CD14-positive monocyte (primary cell): ENCODE results near the gene SLC26A1. TPM values are rescaled to one million over a fixed set of nuclear protein-coding genes. Genes with fewer than 3 reads are reported as not detected.

Experiments used
- DNase-seq, 3 donors: peaks; one replicate each; pipeline ENCODE4 v3.0.0-alpha.2; 2011 to 2022
- H2AFZ ChIP-seq: 2 replicates; pipeline ENCODE4 v1.6.0; 2012; ENCODE audit warnings: mild to moderate bottlenecking, low read depth, low read length, inconsistent platforms; ENCODE audit not compliant: insufficient read depth, poor library complexity, severe bottlenecking
- H3K27ac ChIP-seq, 2 donors: 1 replicate in 1 of 2; 2 replicates in 1 of 2; pipeline ENCODE4 v1.5.1; 2012 to 2013; ENCODE audit warnings: low read length in 2 of 2, control low read depth in 1 of 2, inconsistent platforms in 1 of 2, low read depth in 1 of 2, mild to moderate bottlenecking in 1 of 2
- H3K27me3 ChIP-seq, 2 donors: one replicate each; pipeline versions ENCODE4 v1.6.0 to v1.6.1; 2011 to 2013; ENCODE audit warnings: low read length in 2 of 2; ENCODE audit not compliant: control insufficient read depth in 2 of 2, insufficient read depth in 2 of 2
- H3K36me3 ChIP-seq, 2 donors: replicated peaks in 1 of 2; 1 replicate in 1 of 2; 2 replicates in 1 of 2; pipeline versions ENCODE4 v1.5.1 to v1.6.1; 2012 to 2013; ENCODE audit warnings: low read length in 2 of 2, control low read depth in 1 of 2, inconsistent platforms in 1 of 2, mild to moderate bottlenecking in 1 of 2; ENCODE audit not compliant: insufficient read depth in 2 of 2, control insufficient read depth in 1 of 2
- H3K4me1 ChIP-seq, 2 donors: 1 replicate in 1 of 2; 2 replicates in 1 of 2; pipeline versions ENCODE4 v1.5.1 to v1.6.1; 2012 to 2013; ENCODE audit warnings: low read length in 2 of 2, control low read depth in 1 of 2, inconsistent platforms in 1 of 2, mild to moderate bottlenecking in 1 of 2, moderate library complexity in 1 of 2; ENCODE audit not compliant: insufficient read depth in 2 of 2, control insufficient read depth in 1 of 2
- H3K4me2 ChIP-seq: replicated peaks from 2 replicates; pipeline ENCODE3; 2012; ENCODE audit warnings: low read length, moderate library complexity, mild to moderate bottlenecking; ENCODE audit not compliant: poor library complexity, severe bottlenecking; ENCODE audit errors: extremely low read depth
- H3K4me3 ChIP-seq, 3 experiments: fragments of 200-600 bp in 1 of 3; sonication (generic) in 1 of 3; replicated peaks in 1 of 3; 1 replicate in 2 of 3; 2 replicates in 1 of 3; pipeline ENCODE4 v1.5.1; 2011 to 2013; ENCODE audit warnings: low read length in 3 of 3, mild to moderate bottlenecking in 3 of 3, control low read depth in 2 of 3, low read depth in 2 of 3, inconsistent platforms in 1 of 3, moderate library complexity in 1 of 3
- H3K79me2 ChIP-seq: 2 replicates; pipeline ENCODE4 v1.6.0; 2012; ENCODE audit warnings: mild to moderate bottlenecking, control low read depth, inconsistent platforms, low read length, moderate library complexity; ENCODE audit not compliant: insufficient read depth
- H3K9ac ChIP-seq: 2 replicates; pipeline ENCODE4 v1.6.0; 2017; ENCODE audit warnings: low read length, mild to moderate bottlenecking; ENCODE audit not compliant: insufficient read depth, poor library complexity, severe bottlenecking
- H3K9me3 ChIP-seq, 2 donors: replicated peaks in 1 of 2; 1 replicate in 1 of 2; 2 replicates in 1 of 2; pipeline versions ENCODE4 v1.5.1 to v1.6.1; 2012 to 2013; ENCODE audit warnings: low read length in 2 of 2, control low read depth in 1 of 2; ENCODE audit not compliant: control insufficient read depth in 1 of 2, insufficient read depth in 1 of 2
- H4K20me1 ChIP-seq: 2 replicates; pipeline ENCODE4 v1.6.0; 2012; ENCODE audit warnings: mild to moderate bottlenecking, low read length, control low read depth, moderate library complexity; ENCODE audit not compliant: insufficient read depth
- H3K27ac Mint-ChIP-seq, 7 donors: one replicate each; pipeline ENCODE4 v1.8.0; 2020; ENCODE audit warnings: mild to moderate bottlenecking in 7 of 7, mixed read lengths in 7 of 7, moderate library complexity in 6 of 7, inconsistent platforms in 2 of 7
- H3K27me3 Mint-ChIP-seq, 3 donors: one replicate each; pipeline ENCODE4 v1.8.0; 2021 to 2022; ENCODE audit warnings: low read depth in 3 of 3, mild to moderate bottlenecking in 3 of 3, mixed read lengths in 3 of 3, moderate library complexity in 3 of 3, inconsistent platforms in 1 of 3
- H3K36me3 Mint-ChIP-seq, 2 donors: one replicate each; pipeline ENCODE4 v1.8.0; 2020; ENCODE audit warnings: mixed read lengths in 2 of 2, inconsistent platforms in 1 of 2, mild to moderate bottlenecking in 1 of 2
- H3K4me1 Mint-ChIP-seq: one replicate; pipeline ENCODE4 v1.8.0; 2020; ENCODE audit warnings: mild to moderate bottlenecking, mixed read lengths
- H3K4me3 Mint-ChIP-seq, 2 donors: one replicate each; pipeline ENCODE4 v1.8.0; 2020; ENCODE audit warnings: mild to moderate bottlenecking in 2 of 2, mixed read lengths in 2 of 2, moderate library complexity in 1 of 2
- H3K9me3 Mint-ChIP-seq, 7 donors: one replicate each; pipeline ENCODE4 v1.8.0; 2020 to 2022; ENCODE audit warnings: mixed read lengths in 7 of 7, mild to moderate bottlenecking in 6 of 7, moderate library complexity in 6 of 7, inconsistent platforms in 2 of 7
- CTCF ChIP-seq: fragments of 200-600 bp; IDR thresholded peaks from one replicate; pipeline ENCODE4 v1.8.0; 2022; ENCODE audit warnings: antibody characterized with exemption, mild to moderate bottlenecking
- WGBS: methylation state at CpG from one replicate; pipeline ENCODE4 v1.1.5; 2013; ENCODE audit warnings: missing lambda C conversion rate; ENCODE audit not compliant: insufficient coverage; 5-methylcytosine and 5-hydroxymethylcytosine counted together
- intact Hi-C, 2 donors: fragments of 100-400 bp; cut with micrococcal nuclease; formaldehyde crosslinking; loops; one replicate each; pipeline versions ENCODE4 v1.15.0 to v1.15.1; 2023
- polyA plus RNA-seq, 3 donors: library from polyadenylated mRNA; depleted of rRNA in 1 of 3; unstranded in 2 of 3; stranded (reverse) in 1 of 3; fragments of 300-500 nt in 2 of 3; fragments of >200 nt in 1 of 3; fragmentation: Illumina TruSeq in 2 of 3; gene quantifications; 1 replicate in 2 of 3; 2 replicates in 1 of 3; pipeline ENCODE4 v1.2.3, GENCODE V29; 2012 to 2021

Gene SLC26A1
- polyA plus RNA-seq, 3 donors, result 0.16 to 0.37 (median 0.18) TPM

- no peaks in the 10 kb centered on the region for H3K27me3 ChIP-seq
- H3K4me3 ChIP-seq, result no peak overlapping the region
- no peak overlapping the region for H2AFZ ChIP-seq
- H3K27ac ChIP-seq, result no peak overlapping the region
- DNase-seq, result peak in 1 of 3 donors; percentile 29
- no peaks in the 10 kb centered on the region for H3K79me2 ChIP-seq
- peak overlapping the region in 1 of 7 donors; percentile 5 for H3K27ac Mint-ChIP-seq
- H3K36me3 Mint-ChIP-seq, result peaks cover 6 to 8% of the 10 kb centered on the region in 2 donors
- H3K27me3 Mint-ChIP-seq, result peaks cover 0 to 5% (median 2%) of the 10 kb centered on the region in 3 donors
- intact Hi-C loops, result no loop called here
- H3K9me3 Mint-ChIP-seq, result peaks cover 0 to 6% (median 0%) of the 10 kb centered on the region in 7 donors
- peaks cover 4% of the 10 kb centered on the region for H3K4me1 Mint-ChIP-seq
- no peaks in the 10 kb centered on the region for H4K20me1 ChIP-seq
- no peak overlapping the region for H3K9ac ChIP-seq
- no peaks in the 10 kb centered on the region for H3K9me3 ChIP-seq
- H3K4me3 Mint-ChIP-seq, result no peak overlapping the region
- WGBS, result 76% methylated on average over 11 of the region's 17 CpGs
- H3K4me2 ChIP-seq, result no peak overlapping the region
- H3K4me1 ChIP-seq, result no peaks in the 10 kb centered on the region
- TF ChIP-seq CTCF, result no peak
- H3K36me3 ChIP-seq, result no peaks in the 10 kb centered on the region
Observed at GRCh38 chr4:1026115-1026514, 32.9 kb upstream of the SLC26A1 start.

- Mint-ChIP-seq H3K4me1 (peaks cover 5% of the 10 kb centered on the region), H3K27me3 (peaks cover 0 to 2% (median 2%) of the 10 kb centered on the region in 3 donors), H3K27ac (no peak overlapping the region), H3K4me3 (no peak overlapping the region), H3K9me3 (peaks cover 0 to 6% (median 0%) of the 10 kb centered on the region in 7 donors), H3K36me3 (peaks cover 6 to 8% of the 10 kb centered on the region in 2 donors)
- 97% methylated on average over 18 of the region's 32 CpGs for WGBS
- H3K36me3 ChIP-seq, result no peaks in the 10 kb centered on the region
- no peak for TF ChIP-seq CTCF
- H3K9ac ChIP-seq, result no peak overlapping the region
- H3K4me3 ChIP-seq, result no peak overlapping the region
- DNase-seq, result no peak
- no peak overlapping the region for H3K4me2 ChIP-seq
- no peaks in the 10 kb centered on the region for H3K27me3 ChIP-seq
- H3K27ac ChIP-seq, result no peak overlapping the region
- intact Hi-C loops, result no loop called here
- no peaks in the 10 kb centered on the region for H3K9me3 ChIP-seq
- no peaks in the 10 kb centered on the region for H4K20me1 ChIP-seq
- no peak overlapping the region for H2AFZ ChIP-seq
- peaks cover 0 to 3% of the 10 kb centered on the region in 2 donors for H3K4me1 ChIP-seq
- H3K79me2 ChIP-seq, result no peaks in the 10 kb centered on the region
Observed at GRCh38 chr4:1024882-1025545, 31.8 kb upstream of the SLC26A1 start.
